Psoas muscle (tissue), 8 donors: ENCODE measurements around the gene WDFY1. TPM values are rescaled to one million over a fixed set of nuclear protein-coding genes. Genes with fewer than 3 reads are reported as not detected.

Experiments used
- ATAC-seq, 4 donors: fragments of 200-7000 bp; cut with Tn5 transposase; one replicate each; pipeline ENCODE4 v1.9.1; 2020; ENCODE audit warnings: moderate library complexity in 3 of 4, mild to moderate bottlenecking in 2 of 4
- DNase-seq, 2 donors: peaks; one replicate each; pipeline ENCODE4 v3.0.0-alpha.2; 2020
- H3K27ac ChIP-seq: fragments of 200-600 bp; one replicate; pipeline ENCODE4 v1.8.0; 2022
- H3K27me3 ChIP-seq, 3 donors: fragments of 200-600 bp in 1 of 3; one replicate each; pipeline versions ENCODE4 v1.6.1 to v1.8.0; 2013 to 2022; ENCODE audit warnings: low read length in 2 of 3, mild to moderate bottlenecking in 2 of 3, moderate library complexity in 1 of 3; ENCODE audit not compliant: insufficient read depth in 3 of 3
- H3K36me3 ChIP-seq, 2 donors: fragments of 200-600 bp in 1 of 2; one replicate each; pipeline versions ENCODE4 v1.6.1 to v1.8.0; 2013 to 2022; ENCODE audit warnings: low read depth in 1 of 2, mild to moderate bottlenecking in 1 of 2, moderate library complexity in 1 of 2; ENCODE audit not compliant: insufficient read depth in 1 of 2
- H3K4me1 ChIP-seq: fragments of 200-600 bp; one replicate; pipeline ENCODE4 v1.8.0; 2022
- H3K4me3 ChIP-seq: fragments of 200-600 bp; one replicate; pipeline ENCODE4 v1.8.0; 2022; ENCODE audit warnings: mild to moderate bottlenecking
- H3K9me3 ChIP-seq: fragments of 200-600 bp; one replicate; pipeline ENCODE4 v1.8.0; 2022
- CTCF ChIP-seq: fragments of 200-600 bp; IDR thresholded peaks from one replicate; pipeline ENCODE4 v1.8.0; 2022; ENCODE audit warnings: antibody characterized with exemption
- WGBS, 3 donors: extraction: QIAGEN DNeasy Blood & Tissue Kit; methylation state at CpG; one replicate each; pipeline versions ENCODE4 v1.1.6 to v1.1.7; 2013; 5-methylcytosine and 5-hydroxymethylcytosine counted together
- intact Hi-C, 2 donors: fragments of 100-400 bp; cut with DNase I; formaldehyde crosslinking; loops; one replicate each; pipeline versions ENCODE4 v1.11.0 to v1.14.2; 2022
- long read RNA-seq, 2 donors: library from polyadenylated mRNA; unstranded; transcript quantifications; one replicate each; pipeline ENCODE4 v2.0.0, GENCODE V29; 2021
- polyA plus RNA-seq, 3 donors: library from polyadenylated mRNA; stranded (reverse); fragments of 200-250 nt; gene quantifications; one replicate each; pipeline ENCODE4 v1.2.3, GENCODE V29; 2013
- total RNA-seq, 4 donors: library from RNA; stranded (reverse); fragmentation: NEBNext Ultra II Directional in 2 of 4; extraction: Animal tissue kit (Norgen Biotek cat#: 25700) in 2 of 4; gene quantifications; one replicate each; pipeline versions ENCODE4 v1.2.1 to v1.2.4, GENCODE V29; 2021 to 2023
- donor health status: healthy with polysubstance abuse.
- donor health status: DM: no; HTN: no; CAD: no; lungs with moderate emphysema.
- donor health status: Bipolar disorder and iron deficiency.
- donor health status: healthy.
- donor health status: DM: yes; HTN: yes; CAD: no.
- donor health status: DM: no; HTN: no; CAD: no.
- donor health status: DM: no; HTN: no; CAD: no.
- donor health status: DM: yes; HTN: yes; CAD: no.

Gene WDFY1
- total RNA-seq, result 10 to 100 TPM; 11.2 to 21.8 (median 15.2) TPM
- 10 to 100 TPM in 2 of 3 donors, 1 to 10 TPM in 1; 9.7 to 21.8 (median 10.2) TPM for polyA plus RNA-seq
- long read RNA-seq, donor 1, full-length matches to known transcripts, result 6 of 6 reads
- long read RNA-seq, donor 1, partial matches to known transcripts, result 0 of 6 reads
- long read RNA-seq, donor 1, other reads (novel, unspliced or antisense), result 0 of 6 reads
- long read RNA-seq, donor 2, full-length matches to known transcripts, result 26 of 40 reads
- long read RNA-seq, donor 2, partial matches to known transcripts, result 2 of 40 reads
- long read RNA-seq, donor 2, other reads (novel, unspliced or antisense), result 12 of 40 reads

- H3K4me1 ChIP-seq, result peaks cover 23% of the 10 kb centered on the region
These were observed at the start of gene WDFY1 for GRCh38 chr2:223944703-223945531. TSS of gene WDFY1 (minus strand) at chr2:223945335. CDS start at chr2:223945284, 51 bp downstream.

GRCh38 chr2:223994562-223995162 is 49.5 kb upstream of the WDFY1 start:
- intact Hi-C loops, result loop anchor here (2.0 to 5.0 kb wide), 2 partner anchors 43 to 290 kb away; partner anchors contain the start of gene SERPINE2 (in 1 of the 2)
- no peaks in the 10 kb centered on the region for H3K27me3 ChIP-seq
- no peak for TF ChIP-seq CTCF
- no peaks in the 10 kb centered on the region for H3K36me3 ChIP-seq
- DNase-seq (no peak), ATAC-seq (no peak)
- no peak overlapping the region for H3K4me3 ChIP-seq
- H3K4me1 ChIP-seq, result peaks cover 3% of the 10 kb centered on the region
- H3K27ac ChIP-seq, result no peak overlapping the region
- 94 to 100% (median 94%) methylated on average over 4 of the region's 4 CpGs for WGBS, 3 donors
- H3K9me3 ChIP-seq, result no peaks in the 10 kb centered on the region

More at GRCh38 chr2:223944703-223945531, at the start of gene WDFY1:
- no peaks in the 10 kb centered on the region for H3K27me3 ChIP-seq
- no peaks in the 10 kb centered on the region for H3K36me3 ChIP-seq
- WGBS, 3 donors, result 0 to 1% (median 1%) methylated on average over 68 to 87 of the region's 87 CpGs
- H3K4me3 ChIP-seq, result peak within 1 kb of the TSS; percentile 82
- intact Hi-C loops, result no loop called here
- ATAC-seq, result peak; percentile 94 to 96 (median 96)
- TF ChIP-seq CTCF, result no peak
- no peaks in the 10 kb centered on the region for H3K9me3 ChIP-seq
- DNase-seq, result peak; percentile 91 to 95
- peak within 1 kb of the TSS; percentile 93 for H3K27ac ChIP-seq

DNA sequence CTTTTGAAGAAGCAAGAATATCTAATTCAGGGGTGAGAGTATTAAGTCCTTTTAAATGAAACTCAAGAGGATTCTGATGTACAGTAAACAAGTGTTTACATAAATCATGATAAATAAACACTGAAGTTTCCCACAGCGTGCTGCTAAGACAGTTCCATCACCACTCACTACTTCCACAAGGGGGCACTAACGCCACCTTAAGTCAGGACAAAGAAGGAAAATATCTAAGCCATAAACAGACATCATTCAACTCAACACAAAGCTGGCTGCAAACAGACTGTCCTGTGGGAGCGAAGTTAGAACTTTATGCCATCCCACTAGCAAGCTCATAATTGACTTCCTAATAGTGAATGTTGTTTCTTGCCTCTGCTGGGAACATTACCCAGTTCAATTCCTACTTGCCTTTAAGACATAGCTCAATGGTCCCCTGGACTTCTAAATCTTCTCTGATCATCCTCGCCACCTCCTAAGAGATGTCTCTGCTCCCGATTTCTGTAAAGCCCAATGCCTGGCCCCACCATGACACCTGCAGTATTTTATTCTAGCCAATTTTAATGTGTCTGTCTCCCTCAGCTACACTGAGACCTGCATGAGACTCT is 48.6 kb upstream of the WDFY1 start:
- 28 to 31% (median 29%) methylated on average over 5 of the region's 5 CpGs for WGBS, 3 donors
- Histone ChIP-seq H3K4me1 (no peaks in the 10 kb centered on the region), H3K27me3 (no peaks in the 10 kb centered on the region), H3K27ac (no peak overlapping the region), H3K36me3 (no peaks in the 10 kb centered on the region), H3K4me3 (no peak overlapping the region), H3K9me3 (no peaks in the 10 kb centered on the region)
- ATAC-seq, result peak; percentile 71 to 87 (median 78)
- intact Hi-C loops, result loop anchor here (1.0 to 2.0 kb wide), 2 partner anchors 291 kb away; no protein-coding TSS in a partner anchor
- TF ChIP-seq CTCF, result peak; percentile 91
- peak in 1 of 2 donors; percentile 26 for DNase-seq

DNA sequence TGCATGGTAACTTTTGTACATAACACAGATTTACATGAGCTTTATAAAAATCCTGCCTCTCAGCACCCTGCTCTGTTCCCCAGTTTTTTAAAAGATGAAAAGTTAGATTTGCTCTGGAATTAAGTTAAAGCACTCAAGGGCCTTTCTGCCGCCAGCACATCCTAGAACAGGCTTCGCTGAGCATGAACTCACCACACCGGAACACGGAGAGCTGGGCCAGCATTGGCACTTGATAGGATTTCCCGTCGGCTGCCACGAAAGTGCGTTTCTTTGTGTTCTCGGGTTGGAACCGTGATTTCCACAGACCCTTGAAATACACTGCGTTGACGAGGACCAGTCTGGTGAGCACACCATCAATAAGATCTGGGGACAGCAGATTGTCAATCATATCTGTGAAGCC is 46.5 kb upstream of the WDFY1 start:
- Histone ChIP-seq H3K27me3 (no peaks in the 10 kb centered on the region), H3K36me3 (no peaks in the 10 kb centered on the region), H3K4me3 (no peak overlapping the region), H3K9me3 (no peaks in the 10 kb centered on the region), H3K4me1 (no peaks in the 10 kb centered on the region), H3K27ac (no peak overlapping the region)
- intact Hi-C loops, result no loop called here
- ATAC-seq (no peak), DNase-seq (no peak)
- no peak for TF ChIP-seq CTCF
- 73 to 89% (median 87%) methylated on average over 12 of the region's 12 CpGs for WGBS, 3 donors
